H4 (cell line): ENCODE measurements around the gene STX10. TPM values are rescaled to one million over a fixed set of nuclear protein-coding genes. Genes with fewer than 3 reads are reported as not detected.

ENCODE experiments used
- DNase-seq: peaks from one replicate; pipeline ENCODE4 v3.0.0-alpha.2; 2015; ENCODE audit warnings: low spot score
- total RNA-seq: library from RNA; depleted of rRNA; stranded (reverse); fragments of >200 nt; shearing (Covaris generic); gene quantifications from 2 replicates; pipeline ENCODE4 v1.2.3, GENCODE V29; 2014

Gene STX10
- total RNA-seq, 1 experiment from 2014 or later: 94.4 TPM

GRCh38 chr19:13139633-13140311, 10.4 kb downstream of the STX10 start:
- no peak for DNase-seq

- DNase-seq: no peak
These were observed 11.3 kb downstream of the STX10 start for GRCh38 chr19:13138916-13139198.

GRCh38 chr19:13138171-13138915, 11.8 kb downstream of the STX10 start:
- DNase-seq: no peak

GRCh38 chr19:13137290-13137794, 12.8 kb downstream of the STX10 start:
- DNase-seq: no peak

- DNase-seq: no peak
These were observed 14.8 kb downstream of the STX10 start for GRCh38 chr19:13135068-13136062.

GRCh38 chr19:13134626-13135025, 15.5 kb downstream of the STX10 start:
- DNase-seq: no peak

- DNase-seq: no peak
These were observed 16.8 kb downstream of the STX10 start for GRCh38 chr19:13133241-13133870.

GRCh38 chr19:13132471-13133180, 17.5 kb downstream of the STX10 start:
- DNase-seq: no peak

- no peak for DNase-seq
These were observed 19.2 kb downstream of the STX10 start for GRCh38 chr19:13130886-13131490.

GRCh38 chr19:13129384-13129783, 20.8 kb downstream of the STX10 start:
- no peak for DNase-seq

- DNase-seq: no peak
These were observed 21.6 kb downstream of the STX10 start for GRCh38 chr19:13128583-13128982.

- no peak for DNase-seq
These were observed 22.2 kb downstream of the STX10 start for GRCh38 chr19:13127811-13128575.

- no peak for DNase-seq
These were observed 23.1 kb downstream of the STX10 start for GRCh38 chr19:13127051-13127450.

GRCh38 chr19:13122980-13123957, 26.9 kb downstream of the STX10 start:
- no peak for DNase-seq

- no peak for DNase-seq
These were observed 27.8 kb downstream of the STX10 start for GRCh38 chr19:13122275-13122878.

- no peak for DNase-seq
These were observed 28.5 kb downstream of the STX10 start for GRCh38 chr19:13121551-13122274.

GRCh38 chr19:13120817-13121216, 29.4 kb downstream of the STX10 start:
- no peak for DNase-seq
